GM18508 (cell line): ENCODE data around the gene MINDY4B.
"Not testable (repeated sequence)": the region's sequence is repeated elsewhere in the genome, so short reads cannot be mapped to it uniquely, and the experiment has no call there.

Source experiments
- ATAC-seq: cut with Tn5 transposase; IDR thresholded peaks from one replicate; pipeline ENCODE4 v1.9.1; 2021; ENCODE audit warnings: moderate number of reproducible peaks; ENCODE audit not compliant: insufficient read depth, unreplicated experiment

Gene MINDY4B

DNA sequence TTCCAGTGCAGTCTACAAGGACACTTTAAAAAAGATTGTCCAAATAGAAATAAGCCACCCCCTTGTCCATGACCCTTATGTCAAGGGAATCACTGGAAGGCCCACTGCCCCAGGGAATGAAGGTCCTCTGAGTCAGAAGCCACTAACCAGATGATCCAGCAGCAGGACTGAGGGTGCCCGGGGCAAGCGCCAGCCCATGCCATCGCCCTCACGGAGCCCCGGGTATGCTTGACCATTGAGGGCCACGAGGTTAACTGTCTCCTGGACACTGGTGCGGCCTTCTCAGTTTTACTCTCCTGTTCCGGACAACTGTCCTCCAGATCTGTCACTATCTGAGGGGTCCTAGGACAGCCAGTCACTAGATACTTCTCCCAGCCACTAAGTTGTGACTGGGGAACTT, 47.3 kb downstream of the MINDY4B start:
- not testable (repeated sequence) for ATAC-seq

DNA sequence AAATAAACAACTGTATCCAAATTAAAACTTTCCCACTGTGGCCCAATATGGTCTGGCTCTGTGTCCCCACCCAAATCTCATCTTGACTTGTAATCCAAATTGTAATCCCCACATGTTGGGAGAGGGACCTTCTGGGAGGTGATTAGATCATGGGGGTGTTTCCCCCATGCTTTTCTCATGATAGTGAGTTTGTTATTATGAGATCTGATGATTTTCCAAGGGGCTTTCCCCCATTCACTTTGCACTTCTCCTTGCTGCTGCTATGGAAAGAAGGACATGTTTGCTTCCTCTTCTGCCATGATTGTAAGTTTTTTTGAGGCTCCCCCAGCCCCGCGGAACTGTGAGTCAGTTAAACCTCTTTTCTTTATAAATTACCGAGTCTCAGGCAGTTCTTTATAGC, 55.0 kb downstream of the MINDY4B start:
- no peak for ATAC-seq

DNA sequence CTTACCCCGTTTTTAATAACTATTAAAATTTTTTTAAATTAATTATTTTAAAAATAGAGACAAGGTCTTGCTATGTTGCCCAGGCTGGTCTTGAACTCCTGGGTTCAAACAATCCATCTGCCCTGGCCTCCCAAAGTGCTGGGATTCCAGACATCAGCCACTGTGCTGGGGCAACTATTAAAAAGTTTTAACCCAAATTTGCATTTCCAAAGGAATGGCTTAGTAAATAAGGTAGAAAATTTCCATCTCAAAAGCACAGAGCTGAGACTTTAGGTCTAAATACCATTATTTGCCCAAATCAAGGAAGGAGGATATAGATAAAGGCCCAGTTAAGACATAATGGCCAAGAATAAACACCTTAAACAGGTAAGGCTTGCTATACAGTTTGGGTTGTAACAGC, 56.4 kb downstream of the MINDY4B start:
- ATAC-seq = no peak

DNA sequence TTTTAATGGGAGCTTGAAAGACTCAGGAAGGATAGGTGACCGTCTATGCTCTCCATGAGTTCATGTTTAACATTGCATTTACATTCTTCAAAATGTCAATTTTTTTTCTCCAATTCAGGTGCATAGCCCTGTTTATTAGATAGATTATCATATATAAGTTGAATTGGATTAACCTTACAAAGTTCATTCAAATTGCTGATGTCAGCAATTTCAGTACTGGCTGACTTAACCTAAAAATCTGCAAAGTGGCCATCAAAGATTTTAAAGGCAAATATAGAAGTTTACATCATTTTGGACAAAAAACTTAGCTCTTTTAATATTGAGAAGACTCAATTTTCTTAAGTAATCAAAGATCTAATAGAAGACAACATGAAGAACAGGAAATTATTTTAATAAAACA, 57.8 kb downstream of the MINDY4B start:
- ATAC-seq = no peak

DNA sequence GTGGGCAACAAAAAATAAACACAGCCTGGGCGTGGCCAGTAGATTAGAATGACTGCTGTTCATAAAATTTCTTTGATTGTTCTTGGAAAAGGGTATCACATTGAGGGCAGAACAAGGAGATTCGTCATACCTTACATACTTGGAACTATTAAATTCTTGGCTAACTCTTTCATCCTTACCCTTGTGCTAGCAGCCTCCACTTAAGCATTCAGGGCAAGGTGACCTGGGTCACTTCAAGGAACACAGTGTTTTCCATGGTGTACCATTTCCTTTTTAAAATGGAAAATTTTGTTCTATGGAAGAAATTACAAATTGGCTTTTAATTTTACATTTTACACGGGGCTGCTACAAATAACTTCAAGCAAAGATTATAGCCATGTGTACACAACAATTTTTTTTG, 60.8 kb downstream of the MINDY4B start:
- no peak for ATAC-seq

DNA sequence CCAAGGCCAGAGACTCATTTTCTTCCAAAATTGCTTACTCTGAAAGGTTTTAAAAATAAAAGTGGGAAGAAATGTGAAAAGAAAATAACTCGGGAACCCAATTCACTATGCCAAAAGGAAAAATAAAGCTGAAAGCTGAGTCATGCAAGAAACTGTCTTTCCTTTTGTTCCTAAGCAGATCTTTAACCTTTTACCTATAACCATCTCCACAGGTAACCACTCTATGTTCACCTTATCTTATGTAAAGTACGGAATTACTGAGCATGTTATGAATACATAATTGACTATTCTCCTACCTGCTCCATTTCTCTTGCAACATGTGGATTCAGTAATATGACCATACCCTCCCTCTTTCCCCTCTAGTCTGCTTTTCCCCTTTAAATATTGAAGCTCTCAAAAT, 62.0 kb downstream of the MINDY4B start:
- no peak for ATAC-seq

DNA sequence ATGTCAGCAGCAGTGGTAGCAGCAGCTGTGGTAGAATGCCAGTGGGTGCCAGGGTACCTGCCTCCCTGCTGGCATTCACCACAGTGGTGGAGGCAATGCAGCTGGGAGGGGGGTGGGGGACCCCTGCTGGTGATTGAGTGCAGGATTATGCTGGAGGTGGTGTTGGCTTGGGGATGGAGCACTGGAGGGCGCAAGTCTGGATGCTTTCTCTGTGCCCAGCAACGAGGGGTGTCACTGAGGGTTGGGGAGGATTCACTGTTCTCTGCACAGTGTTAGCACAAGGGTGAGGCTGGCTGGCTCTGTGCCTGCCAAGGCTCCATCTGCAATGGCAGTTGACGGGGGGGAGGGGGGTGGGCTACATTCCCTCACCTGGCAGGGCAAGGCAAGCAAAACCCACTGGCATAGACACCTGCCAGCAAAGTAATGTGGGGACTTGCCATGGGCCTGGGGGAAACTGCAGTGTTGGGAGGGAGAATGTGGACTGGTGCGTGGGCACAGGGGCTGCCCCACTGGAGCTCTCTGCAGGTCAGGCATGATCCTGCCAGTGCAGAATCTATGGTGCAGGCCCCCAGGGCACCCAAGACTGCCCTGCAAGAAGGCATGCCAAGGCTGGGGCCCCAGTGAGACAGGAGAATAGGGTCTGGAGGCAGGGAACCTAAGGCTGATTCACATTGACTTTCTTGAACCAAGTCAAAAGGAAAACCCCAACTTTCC, 64.3 kb downstream of the MINDY4B start:
- ATAC-seq = no peak

DNA sequence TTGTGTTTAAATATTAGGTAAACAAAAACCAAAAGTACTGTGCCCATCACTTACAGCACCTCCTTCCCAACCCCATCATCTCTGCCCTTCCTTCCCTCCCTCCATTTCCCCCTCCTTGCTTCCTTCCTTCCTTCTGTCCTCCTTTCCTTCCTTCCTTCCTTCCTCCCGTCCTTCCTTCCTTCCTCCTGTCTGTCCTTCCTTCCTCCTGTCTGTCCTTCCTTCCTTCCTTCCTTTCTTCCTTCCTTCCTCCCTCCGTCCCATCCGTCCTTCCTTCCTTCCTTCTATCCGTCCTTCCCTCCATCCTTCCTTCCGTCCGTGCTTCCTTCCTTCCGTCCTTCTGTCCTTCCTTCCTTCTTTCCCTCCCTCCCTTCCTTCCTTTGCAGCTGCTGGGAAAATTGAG, 74.5 kb downstream of the MINDY4B start:
- no peak for ATAC-seq

DNA sequence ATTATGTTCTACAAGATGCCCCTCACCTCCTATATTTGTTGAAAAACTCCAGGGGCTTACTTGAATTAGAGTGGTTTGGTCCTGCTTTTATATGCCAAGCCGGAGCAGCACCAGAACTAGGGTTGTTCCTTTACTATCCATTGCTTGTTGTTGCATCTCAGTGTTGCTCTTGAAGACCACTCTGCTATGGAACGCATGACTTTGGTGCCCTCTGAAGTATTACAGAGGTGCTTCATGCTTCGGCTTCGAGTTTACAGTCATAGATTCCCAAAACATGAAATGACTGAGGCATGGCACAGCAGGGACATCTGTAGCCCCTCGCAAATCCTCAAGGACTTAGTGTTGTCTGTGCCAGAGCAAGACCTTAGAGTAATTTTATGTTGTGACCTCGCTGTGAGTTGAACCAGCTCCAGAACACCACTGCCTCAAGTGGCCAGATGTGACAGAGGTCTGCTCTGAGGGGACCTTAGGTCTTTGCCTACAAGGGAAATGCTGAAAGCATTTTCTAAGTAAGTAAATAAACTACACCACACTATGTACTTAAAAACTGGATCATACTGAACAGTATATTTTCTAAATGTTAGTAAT, 75.1 kb downstream of the MINDY4B start:
- no peak for ATAC-seq

DNA sequence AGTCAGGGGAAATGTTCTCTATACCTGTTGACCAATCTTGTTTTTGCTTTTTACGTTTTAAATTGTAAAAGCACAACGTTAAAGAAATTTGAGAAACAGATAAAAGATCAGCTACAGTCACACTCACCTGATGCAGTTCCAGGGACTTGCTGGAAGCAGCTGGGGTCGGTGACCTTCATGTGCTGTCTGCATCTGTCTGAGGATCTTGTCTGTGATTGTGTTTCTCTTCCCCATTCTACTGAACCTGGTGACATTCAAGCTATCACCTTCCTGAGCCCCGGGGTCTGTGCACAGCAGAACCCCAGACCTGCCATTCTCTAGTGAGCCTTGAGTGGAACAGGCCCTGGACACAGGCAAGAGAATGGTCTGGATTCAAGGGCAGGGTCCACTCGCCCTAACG, 75.8 kb downstream of the MINDY4B start:
- ATAC-seq = no peak

DNA sequence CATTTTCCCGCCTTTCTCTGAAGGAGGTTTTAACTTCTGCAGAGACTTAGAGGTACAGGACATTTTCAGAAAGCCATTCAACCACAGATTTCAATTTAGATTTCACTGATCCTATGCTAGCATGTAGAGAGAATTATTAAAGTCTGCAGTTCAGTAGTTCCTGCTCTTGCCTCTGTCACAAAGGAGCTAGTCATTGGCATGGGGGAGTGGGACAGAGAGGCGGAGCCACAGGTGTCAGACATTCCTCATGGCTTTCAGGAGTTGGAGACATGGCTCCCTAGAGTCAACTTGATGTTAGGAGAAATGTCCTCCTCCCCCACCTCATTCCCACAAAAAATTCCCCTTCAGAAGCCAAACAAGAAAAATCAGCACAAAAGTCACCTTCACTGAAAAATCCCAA, 76.2 kb downstream of the MINDY4B start:
- no peak for ATAC-seq

DNA sequence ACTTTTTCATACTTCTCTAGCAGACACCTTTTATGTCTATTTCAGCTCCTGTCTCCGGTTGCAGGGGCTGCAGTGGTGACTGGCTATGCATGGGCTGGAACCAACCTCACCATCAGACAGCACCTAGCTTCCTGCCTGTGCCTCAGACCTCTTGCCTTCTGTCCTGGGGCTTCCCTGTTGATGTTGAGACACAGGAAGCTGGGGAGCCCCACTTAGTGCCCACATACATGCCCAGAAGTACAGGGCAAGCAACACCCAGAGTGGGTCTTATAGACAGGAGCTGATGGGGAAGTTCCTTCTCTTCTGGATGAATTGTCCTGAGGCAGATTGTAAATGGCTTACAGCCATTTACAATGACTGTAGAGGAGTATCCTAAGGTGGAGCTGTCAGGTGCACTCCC, 77.0 kb downstream of the MINDY4B start:
- no peak for ATAC-seq

DNA sequence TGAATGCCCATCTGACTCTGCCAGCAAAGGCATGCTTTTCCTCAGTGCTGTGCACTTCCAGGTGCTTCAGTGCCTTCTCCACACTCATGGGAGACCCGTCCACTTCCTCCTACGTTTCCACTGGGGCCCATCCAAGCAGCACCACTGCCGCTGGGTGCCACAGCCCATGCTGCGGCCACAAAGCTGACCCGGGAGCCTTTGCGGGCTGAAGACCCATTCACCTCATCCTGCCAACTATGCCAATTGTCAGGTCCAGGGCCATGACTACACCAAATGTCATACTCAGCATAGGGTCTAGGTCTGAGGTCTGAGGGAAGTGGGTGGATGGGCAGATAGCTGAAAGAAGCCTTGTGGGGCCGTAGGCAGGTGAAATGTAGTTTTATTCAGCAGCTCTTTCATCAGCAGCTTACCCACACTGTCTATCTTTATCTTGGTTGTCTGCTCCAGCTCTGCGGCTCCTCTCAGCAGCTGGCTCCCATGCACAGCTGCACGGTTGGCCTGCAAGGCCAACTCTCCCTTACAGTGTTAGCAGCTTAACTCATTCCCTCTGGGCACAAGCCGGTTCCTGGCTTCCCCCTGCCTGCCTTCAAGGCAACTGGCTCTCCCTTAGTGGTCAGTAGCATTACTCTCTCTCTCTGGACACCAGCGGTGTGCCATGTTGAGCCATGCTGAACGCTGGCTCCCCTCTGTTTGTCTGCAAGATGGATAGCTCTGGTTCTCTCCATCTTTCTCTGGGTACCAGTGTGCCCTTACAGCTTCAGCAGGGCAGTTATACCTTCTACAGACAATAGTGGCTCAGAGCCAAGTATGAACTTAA, 78.6 kb downstream of the MINDY4B start:
- ATAC-seq = no peak

DNA sequence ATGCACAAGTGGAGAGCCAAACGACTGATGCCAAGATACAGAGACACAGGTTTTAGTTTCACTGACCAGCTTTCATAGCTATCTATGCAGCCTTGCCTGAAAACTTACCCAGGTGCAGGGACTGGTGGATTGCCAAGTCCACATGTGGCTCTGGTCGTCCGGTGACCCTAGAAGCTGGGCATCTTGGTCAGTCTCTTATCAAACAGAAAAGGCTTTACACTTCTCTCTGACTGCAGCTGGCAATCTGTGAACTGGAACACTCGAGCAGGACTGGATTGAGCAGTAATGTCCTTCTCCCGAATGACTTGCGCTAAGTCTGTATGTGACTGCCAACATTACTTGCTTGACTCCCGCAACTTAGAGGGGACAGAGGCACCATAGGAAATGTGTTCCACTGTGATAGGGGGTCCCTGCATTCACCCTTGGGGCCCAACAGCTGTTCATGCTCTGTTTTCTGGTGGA, 79.3 kb downstream of the MINDY4B start:
- ATAC-seq = no peak

DNA sequence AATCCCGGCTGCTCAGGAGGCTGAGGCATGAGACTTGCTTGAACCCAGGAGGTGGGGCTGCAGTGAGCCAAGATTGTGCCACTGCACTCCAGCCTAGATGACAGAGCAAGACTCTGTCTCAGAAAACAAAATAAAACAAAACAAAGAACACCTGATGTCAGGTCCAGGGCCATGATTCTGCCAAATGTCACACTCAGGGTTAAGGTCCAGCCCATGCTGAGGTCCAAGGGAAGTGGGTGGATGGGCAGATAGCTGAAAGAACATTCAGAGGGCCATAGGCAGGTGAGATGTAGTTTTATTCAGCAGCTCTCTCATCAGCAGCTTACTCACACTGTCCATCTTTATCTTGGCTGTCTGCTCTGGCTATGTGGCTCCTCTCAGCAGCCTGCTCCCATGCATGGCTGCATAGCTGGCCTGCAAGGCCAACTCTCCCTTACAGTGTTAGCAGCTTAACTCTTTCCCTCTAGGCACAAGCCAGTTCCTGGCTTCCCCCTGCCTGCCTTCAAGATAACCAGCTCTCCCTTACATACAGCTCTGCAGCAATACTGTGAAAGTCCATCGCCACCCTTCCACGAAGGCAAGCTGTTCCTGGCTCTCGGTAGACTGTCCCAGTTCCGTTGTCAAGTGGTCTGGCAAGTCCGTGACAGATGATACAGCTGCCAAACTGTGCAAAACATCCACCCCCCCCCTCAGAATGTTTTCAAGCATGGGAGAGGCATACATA, 79.9 kb downstream of the MINDY4B start:
- no peak for ATAC-seq

DNA sequence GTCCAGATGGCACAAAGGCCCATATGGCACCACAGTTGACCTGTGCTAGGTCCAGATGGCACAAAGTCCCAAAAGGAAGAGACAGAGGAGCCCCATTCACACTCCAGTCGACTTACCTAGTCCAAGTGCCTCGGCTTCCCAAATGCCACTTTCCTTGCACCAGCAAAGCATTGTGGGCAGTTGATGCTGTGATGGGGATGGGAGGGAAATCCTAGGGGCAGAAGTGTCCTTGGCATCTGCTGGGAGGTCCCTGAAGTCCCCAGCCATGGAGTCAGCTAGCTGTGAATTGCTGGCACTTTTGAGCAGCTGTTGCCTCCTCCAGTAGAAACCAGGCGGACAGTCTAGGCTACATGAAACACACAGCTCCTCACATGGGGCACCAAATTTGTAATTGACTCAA, 82.0 kb downstream of the MINDY4B start:
- ATAC-seq = no peak

DNA sequence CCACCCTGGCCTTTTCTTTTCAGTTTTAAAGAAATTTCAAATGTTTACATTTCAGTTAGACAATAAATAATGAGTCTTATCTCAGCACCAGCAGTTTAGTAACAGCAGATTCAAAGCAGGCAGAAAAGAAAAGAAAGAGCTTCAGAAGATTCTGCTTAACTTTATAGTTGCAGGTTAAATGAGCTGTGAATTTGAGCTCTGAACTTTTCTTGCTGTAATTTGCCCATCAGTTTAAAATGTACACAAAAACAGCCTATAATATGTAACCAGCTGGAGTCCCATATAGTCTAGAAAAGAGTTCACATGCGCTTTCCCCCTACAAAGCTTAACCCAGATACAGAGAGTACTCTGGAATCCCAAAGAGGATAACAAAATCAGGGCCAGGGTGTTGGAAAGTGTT, 82.6 kb downstream of the MINDY4B start:
- ATAC-seq = no peak
